Testis (tissue), 3 donors: ENCODE data around the gene CHTF18. TPM values are rescaled to one million over a fixed set of nuclear protein-coding genes. Genes with fewer than 3 reads are reported as not detected.

Source experiments
- DNase-seq: peaks from one replicate; pipeline ENCODE4 v3.0.0-alpha.2; 2019
- H3K27ac ChIP-seq, 2 donors: fragments of 200-600 bp; sonication (generic); one replicate each; pipeline ENCODE4 v1.5.1; 2019
- H3K27me3 ChIP-seq: fragments of 200-600 bp; sonication (generic); one replicate; pipeline ENCODE4 v1.5.1; 2019
- H3K36me3 ChIP-seq: fragments of 200-600 bp; sonication (generic); one replicate; pipeline ENCODE4 v1.5.1; 2017; ENCODE audit warnings: low read depth; ENCODE audit errors: missing control alignments
- H3K4me1 ChIP-seq: fragments of 200-600 bp; sonication (generic); one replicate; pipeline ENCODE4 v1.5.1; 2019
- H3K4me3 ChIP-seq, 2 donors: fragments of 200-600 bp; sonication (generic); one replicate each; pipeline ENCODE4 v1.5.1; 2017 to 2019
- H3K9me3 ChIP-seq: fragments of 200-600 bp; sonication (generic); one replicate; pipeline ENCODE4 v1.5.1; 2017
- POLR2A ChIP-seq: fragments of 450-650 bp; IDR thresholded peaks from one replicate; pipeline ENCODE4 v1.6.1; 2017; ENCODE audit warnings: antibody characterized with exemption, mild to moderate bottlenecking, moderate library complexity
- WGBS, 2 donors: methylation state at CpG; one replicate each; pipeline ENCODE4 v1.1.5; 2018; 5-methylcytosine and 5-hydroxymethylcytosine counted together
- intact Hi-C: fragments of 100-400 bp; cut with DNase I; formaldehyde crosslinking; loops from one replicate; pipeline ENCODE4 v1.15.1; 2023; ENCODE audit warnings: low total_unique reads
- polyA plus RNA-seq: library from polyadenylated mRNA; stranded (reverse); fragments of 350-450 nt; fragmentation: Illumina TruSeq; extraction: RNeasy Lipid Tissue Mini Kit (QIAGEN cat#74804); gene quantifications from one replicate; pipeline ENCODE4 v1.2.3, GENCODE V29; 2014; ENCODE audit warnings: low read depth, low replicate concordance; ENCODE audit not compliant: insufficient read depth
- total RNA-seq, 2 donors: library from RNA; depleted of rRNA; stranded (reverse); fragments of >200 nt; gene quantifications; one replicate each; pipeline ENCODE4 v1.2.3, GENCODE V29; 2016
- TF ChIP-seq, protein P1 (sequence below), 3 experiments: fragments of 450-650 bp in 2 of 3; fragments of 200-600 bp in 1 of 3; sonication (generic) in 1 of 3; IDR thresholded peaks; one replicate each; pipeline ENCODE4 v1.5.1; 2016 to 2019; ENCODE audit warnings: antibody characterized with exemption in 3 of 3, mild to moderate bottlenecking in 2 of 3, moderate library complexity in 1 of 3

The CHTF18 gene
- total and polyA plus RNA-seq, 3 donors from 2014 or later = 32.5 to 95.0 (median 90.6) TPM

DNA sequence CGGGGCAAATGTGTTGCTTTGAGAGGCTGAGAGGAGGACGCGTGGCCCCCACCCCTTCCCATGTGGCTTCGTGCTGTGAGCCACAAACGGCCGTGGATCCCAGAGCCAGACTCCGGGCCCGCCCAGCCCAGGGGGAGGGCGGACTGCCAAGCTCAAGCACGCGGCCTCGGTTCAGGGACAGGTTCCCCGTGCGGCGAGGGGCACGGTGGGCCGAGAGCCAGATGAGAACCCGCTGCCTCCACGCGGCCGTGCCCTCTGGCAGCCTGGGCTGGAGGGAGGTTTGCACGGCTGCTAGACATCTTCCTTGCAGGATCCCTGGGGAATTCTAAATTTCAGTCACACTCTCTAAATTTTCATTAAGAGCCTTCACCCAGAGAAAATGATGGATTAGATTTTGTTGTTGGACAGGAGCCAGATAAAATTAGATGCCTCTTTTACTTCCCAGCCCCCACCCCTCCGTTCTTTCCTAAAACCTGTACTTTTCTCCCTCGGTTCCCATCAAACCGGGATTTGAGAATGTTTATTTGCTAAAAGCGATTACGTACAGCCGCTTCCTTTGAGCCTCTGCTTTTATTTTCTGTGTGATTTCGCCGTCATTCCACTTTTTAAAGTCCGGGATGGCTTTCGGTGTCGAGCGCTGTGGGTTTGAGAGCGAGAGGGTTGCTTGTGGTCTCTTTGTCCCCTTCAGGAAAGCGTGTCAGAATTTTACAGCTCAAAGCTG is 37.1 kb downstream of the CHTF18 start:
- no peaks in the 10 kb centered on the region for H3K9me3 ChIP-seq
- no peak overlapping the region for H3K4me3 ChIP-seq
- intact Hi-C loops = no loop called here
- H3K36me3 ChIP-seq = no peaks in the 10 kb centered on the region
- WGBS, 2 donors = 37 to 53% methylated on average over 19 to 32 of the region's 36 CpGs
- peak overlapping the region in 1 of 2 donors; percentile 44 for H3K27ac ChIP-seq
- H3K27me3 ChIP-seq = no peaks in the 10 kb centered on the region
- peaks cover 10% of the 10 kb centered on the region for H3K4me1 ChIP-seq
- peak; percentile 71 for DNase-seq
- TF ChIP-seq, protein P1, sequence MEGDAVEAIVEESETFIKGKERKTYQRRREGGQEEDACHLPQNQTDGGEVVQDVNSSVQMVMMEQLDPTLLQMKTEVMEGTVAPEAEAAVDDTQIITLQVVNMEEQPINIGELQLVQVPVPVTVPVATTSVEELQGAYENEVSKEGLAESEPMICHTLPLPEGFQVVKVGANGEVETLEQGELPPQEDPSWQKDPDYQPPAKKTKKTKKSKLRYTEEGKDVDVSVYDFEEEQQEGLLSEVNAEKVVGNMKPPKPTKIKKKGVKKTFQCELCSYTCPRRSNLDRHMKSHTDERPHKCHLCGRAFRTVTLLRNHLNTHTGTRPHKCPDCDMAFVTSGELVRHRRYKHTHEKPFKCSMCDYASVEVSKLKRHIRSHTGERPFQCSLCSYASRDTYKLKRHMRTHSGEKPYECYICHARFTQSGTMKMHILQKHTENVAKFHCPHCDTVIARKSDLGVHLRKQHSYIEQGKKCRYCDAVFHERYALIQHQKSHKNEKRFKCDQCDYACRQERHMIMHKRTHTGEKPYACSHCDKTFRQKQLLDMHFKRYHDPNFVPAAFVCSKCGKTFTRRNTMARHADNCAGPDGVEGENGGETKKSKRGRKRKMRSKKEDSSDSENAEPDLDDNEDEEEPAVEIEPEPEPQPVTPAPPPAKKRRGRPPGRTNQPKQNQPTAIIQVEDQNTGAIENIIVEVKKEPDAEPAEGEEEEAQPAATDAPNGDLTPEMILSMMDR (IDR thresholded peaks at IDR 0.05) = no peak
- no peak for TF ChIP-seq POLR2A

DNA sequence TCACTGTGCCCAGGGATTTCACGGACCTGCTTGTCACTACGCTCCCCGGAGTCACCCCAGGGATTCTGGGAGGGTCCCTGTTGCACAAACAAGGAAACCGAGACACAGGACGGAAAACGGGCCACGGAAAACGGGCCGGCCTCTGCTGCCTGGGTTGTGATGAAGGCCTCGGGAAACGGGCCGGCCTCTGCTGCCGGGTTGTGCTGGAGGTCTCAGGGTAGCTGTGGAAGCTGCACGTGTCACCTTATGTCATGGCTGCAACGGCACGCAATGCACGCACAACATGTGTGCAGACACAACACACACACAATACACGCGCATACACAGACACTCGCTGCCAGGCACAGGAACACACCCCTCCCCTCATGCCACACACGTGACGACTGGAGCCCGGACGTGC is 39.1 kb downstream of the CHTF18 start:
- Histone ChIP-seq H3K4me1 (peaks cover 10% of the 10 kb centered on the region), H3K36me3 (no peaks in the 10 kb centered on the region), H3K27ac (no peak overlapping the region), H3K27me3 (no peaks in the 10 kb centered on the region), H3K9me3 (no peaks in the 10 kb centered on the region), H3K4me3 (no peak overlapping the region)
- TF ChIP-seq, protein P1 (IDR thresholded peaks at IDR 0.05) = no peak
- TF ChIP-seq POLR2A = no peak
- intact Hi-C loops = no loop called here
- DNase-seq = no peak
- 87 to 94% methylated on average over 4 to 24 of the region's 24 CpGs for WGBS, 2 donors

DNA sequence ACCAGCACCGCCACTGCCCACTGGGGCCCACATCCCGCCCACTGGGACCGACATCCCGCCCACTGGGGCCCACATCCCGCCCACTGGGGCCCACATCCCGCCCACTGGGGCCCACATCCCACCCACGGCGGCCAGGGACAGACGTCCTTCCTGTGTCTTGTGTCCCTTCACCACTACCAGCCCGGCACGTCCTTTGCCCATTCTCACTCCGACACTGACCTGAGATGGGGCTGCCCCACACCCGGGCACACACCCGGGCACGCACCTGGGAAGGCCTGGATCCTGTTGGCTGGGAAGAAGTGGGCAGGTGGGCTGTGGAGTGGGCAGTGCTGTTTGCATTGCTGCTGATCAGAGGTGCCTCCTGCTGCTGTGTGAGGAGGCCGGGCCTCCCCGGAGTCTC is 40.5 kb downstream of the CHTF18 start:
- intact Hi-C loops = no loop called here
- Histone ChIP-seq H3K9me3 (no peaks in the 10 kb centered on the region), H3K27me3 (no peaks in the 10 kb centered on the region), H3K36me3 (no peaks in the 10 kb centered on the region), H3K4me3 (no peak overlapping the region), H3K4me1 (peaks cover 10% of the 10 kb centered on the region), H3K27ac (no peak overlapping the region)
- no peak for TF ChIP-seq POLR2A
- TF ChIP-seq, protein P1 (IDR thresholded peaks at IDR 0.05) = no peak
- DNase-seq = no peak
- 88 to 92% methylated on average over 9 to 17 of the region's 17 CpGs for WGBS, 2 donors

DNA sequence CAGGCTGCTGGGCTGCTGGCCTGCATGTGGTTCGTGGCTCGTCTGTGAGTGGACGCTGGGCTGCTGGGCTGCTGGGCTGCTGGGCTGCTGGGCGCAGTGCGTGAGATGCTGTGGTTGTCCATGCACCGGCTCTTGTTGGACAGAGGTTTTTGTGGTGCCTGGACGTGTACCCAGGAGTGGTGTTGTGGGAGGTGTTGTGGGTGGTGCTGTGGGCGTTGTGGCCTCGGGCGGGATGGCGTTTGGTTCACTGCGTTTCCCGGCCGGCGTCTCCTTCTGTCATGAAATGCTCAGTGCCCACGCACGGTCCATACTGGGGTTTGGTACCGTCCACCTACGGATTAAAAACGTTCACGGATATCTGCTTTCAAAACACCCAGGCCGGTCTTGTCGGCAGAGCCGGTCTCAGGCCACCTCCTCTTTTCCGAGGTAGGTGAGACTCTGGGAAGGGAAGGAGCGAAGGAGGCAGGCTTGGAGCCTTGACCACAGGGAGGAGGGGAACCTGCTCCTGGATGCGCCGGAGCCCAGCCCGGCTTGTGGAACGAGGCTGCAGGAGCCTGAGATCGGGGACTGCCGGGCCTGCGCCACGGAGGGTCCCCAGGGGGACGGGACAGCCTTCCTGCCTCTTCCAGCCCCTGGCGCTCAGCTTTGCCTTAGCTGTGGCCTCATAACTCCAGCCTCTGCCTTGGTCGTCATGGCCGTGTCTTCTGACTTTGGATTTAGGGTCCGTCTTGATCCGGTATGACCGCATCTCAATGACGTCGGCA is 41.9 kb downstream of the CHTF18 start:
- no peak overlapping the region for H3K27ac ChIP-seq
- intact Hi-C loops = no loop called here
- peaks cover 4% of the 10 kb centered on the region for H3K4me1 ChIP-seq
- no peaks in the 10 kb centered on the region for H3K36me3 ChIP-seq
- no peaks in the 10 kb centered on the region for H3K27me3 ChIP-seq
- H3K9me3 ChIP-seq = no peaks in the 10 kb centered on the region
- DNase-seq = no peak
- TF ChIP-seq, protein P1 (IDR thresholded peaks at IDR 0.05) = no peak
- no peak for TF ChIP-seq POLR2A
- 90 to 94% methylated on average over 30 to 43 of the region's 43 CpGs for WGBS, 2 donors
- H3K4me3 ChIP-seq = no peak overlapping the region
